Stimulated activated CD8-positive, alpha-beta memory T cell treated with anti-CD3 and anti-CD28 coated beads, Interleukin-7, amount 100 ng/mL, for 48 hours (primary cell): ENCODE data around the gene CHPF.

Experiments
- DNase-seq, 2 donors: peaks; one replicate each; pipeline ENCODE4 v3.0.0-alpha.2; 2020; ENCODE audit warnings: low read depth in 1 of 2; ENCODE audit errors: extremely low read depth in 1 of 2

The CHPF gene

GRCh38 chr2:219533930-219534661, 9.5 kb downstream of the CHPF start:
- DNase-seq = no peak

GRCh38 chr2:219532378-219532649, 11.3 kb downstream of the CHPF start:
- no peak for DNase-seq

GRCh38 chr2:219531639-219532377, 11.8 kb downstream of the CHPF start:
- no peak for DNase-seq

- peak; percentile 59 to 70 for DNase-seq
Measured at GRCh38 chr2:219530048-219530963, 13.3 kb downstream of the CHPF start.

GRCh38 chr2:219527472-219527871, 16.1 kb downstream of the CHPF start:
- no peak for DNase-seq

- DNase-seq = no peak
Measured at GRCh38 chr2:219527076-219527394, 16.6 kb downstream of the CHPF start.

GRCh38 chr2:219526320-219527075, 17.1 kb downstream of the CHPF start:
- DNase-seq = no peak

GRCh38 chr2:219525533-219526232, 17.9 kb downstream of the CHPF start:
- DNase-seq = no peak

GRCh38 chr2:219524817-219525216, 18.8 kb downstream of the CHPF start:
- no peak for DNase-seq

DNA sequence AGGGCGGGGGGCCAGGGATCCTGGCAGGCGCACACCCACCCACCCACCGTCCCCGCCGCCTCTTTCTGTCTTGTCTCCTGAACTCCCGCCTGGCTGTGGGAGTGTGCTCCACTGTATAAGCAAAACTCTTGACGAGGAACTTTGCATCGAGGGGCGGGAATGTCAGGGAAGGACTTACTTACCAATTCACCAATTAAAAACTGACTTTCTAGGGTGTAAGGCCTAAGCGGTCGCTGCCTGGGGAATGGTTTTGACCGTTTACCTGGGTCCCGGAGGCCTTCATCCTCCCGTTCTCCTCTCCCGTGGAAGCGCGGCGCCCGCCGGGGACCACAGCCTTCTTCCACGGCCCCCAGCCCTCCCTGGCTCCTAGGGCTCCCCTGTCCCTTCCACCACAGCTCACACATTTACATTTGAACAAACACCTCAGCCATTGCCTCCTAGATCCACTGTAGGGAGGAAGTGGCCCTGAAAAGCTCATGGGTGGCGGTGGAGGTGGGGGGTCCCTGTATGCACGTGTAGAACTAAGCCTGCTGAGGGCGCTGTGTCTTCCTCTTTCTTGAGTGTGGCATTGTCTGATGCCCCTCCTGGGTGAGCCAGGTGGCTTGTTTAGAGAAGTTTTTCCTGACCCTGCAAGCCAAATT, 20.5 kb downstream of the CHPF start:
- DNase-seq = no peak

DNA sequence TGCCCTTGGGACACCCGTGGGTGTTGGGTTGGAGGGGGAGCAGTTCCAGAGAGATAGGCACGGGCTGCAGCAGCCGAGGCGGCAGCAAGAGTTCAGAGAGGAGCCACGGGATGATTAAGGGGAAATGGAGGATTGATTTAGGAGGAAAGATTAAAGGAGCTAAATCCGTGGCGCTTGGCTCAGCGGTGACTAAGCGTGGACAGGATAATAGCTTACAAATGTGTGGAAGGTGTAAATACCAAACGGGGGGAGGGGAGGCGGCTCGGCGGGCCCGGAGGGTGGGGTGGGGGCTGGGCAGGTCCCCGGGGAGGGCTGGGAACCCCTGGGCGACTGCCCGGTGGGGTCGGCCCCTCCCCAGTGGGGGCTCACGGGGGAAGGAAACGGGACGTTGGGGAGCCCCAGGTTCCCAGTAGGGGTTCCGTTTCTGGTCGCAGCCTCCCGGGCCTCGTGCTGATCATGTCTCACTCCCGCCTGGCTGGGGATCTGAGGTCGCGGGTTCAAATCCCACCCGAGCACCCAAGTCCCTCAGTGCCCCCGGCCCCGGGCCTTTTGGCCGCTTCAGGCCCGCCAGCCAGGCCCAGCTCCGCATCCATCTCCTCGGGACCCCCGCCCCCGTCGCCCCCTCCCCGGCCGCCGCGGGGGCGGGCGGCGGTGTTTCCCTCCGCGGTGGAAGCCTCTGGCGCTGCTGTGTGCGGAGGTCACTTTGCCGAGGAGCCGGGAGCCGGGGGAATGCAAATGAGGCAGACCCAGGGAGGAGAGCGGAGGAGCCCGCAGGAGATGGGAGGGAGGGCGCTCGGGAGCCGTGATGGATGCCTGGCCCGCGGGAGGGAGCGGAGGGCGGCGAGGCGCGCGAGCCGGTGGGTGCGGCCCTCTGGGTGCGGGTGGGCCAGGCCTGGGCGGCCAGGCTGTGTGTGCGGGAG, 21.2 kb downstream of the CHPF start:
- DNase-seq = no peak

DNA sequence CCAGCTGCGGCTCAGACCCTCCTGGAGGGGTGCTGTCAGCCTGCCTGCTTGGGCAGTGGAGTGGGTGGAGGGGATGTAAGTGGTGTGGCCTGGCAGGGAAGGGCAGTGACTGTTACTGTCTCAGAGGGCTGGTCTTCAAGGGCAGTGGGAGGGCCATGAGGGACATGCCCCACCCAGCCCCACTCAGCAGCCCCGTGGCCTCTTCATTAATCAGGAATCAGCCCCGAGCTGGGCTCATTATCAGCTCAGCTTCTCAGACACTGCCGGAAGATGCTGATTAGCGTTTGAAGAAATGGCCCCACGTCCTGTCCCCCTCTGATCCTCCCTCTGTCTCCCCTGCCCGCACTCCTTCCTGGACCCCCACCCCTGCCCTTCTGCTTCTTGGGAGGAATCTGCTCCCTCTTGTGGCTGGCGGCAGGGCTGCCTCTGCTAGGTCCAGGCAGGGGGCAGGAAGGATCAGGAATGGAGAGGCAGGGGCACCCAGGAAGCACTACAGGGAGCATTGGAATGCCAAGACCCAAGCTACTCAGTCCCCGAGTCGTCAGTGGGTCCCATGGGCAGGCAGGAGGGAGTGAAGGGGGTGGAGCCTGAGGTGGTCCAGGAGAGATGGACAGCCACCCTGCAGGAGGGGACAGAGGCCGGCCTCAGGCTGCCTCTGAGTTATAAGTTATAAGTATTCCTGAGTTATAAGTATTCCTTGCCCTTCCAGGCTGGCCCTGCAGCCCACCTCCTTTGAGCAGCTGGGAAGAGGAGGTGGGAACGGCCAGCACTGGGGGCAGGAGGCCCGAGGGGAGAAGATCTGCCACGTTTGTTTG, 22.3 kb downstream of the CHPF start:
- no peak for DNase-seq

- DNase-seq = no peak
Measured at GRCh38 chr2:219520079-219520478, 23.5 kb downstream of the CHPF start.

GRCh38 chr2:219519526-219519916, 24.1 kb downstream of the CHPF start:
- no peak for DNase-seq

DNA sequence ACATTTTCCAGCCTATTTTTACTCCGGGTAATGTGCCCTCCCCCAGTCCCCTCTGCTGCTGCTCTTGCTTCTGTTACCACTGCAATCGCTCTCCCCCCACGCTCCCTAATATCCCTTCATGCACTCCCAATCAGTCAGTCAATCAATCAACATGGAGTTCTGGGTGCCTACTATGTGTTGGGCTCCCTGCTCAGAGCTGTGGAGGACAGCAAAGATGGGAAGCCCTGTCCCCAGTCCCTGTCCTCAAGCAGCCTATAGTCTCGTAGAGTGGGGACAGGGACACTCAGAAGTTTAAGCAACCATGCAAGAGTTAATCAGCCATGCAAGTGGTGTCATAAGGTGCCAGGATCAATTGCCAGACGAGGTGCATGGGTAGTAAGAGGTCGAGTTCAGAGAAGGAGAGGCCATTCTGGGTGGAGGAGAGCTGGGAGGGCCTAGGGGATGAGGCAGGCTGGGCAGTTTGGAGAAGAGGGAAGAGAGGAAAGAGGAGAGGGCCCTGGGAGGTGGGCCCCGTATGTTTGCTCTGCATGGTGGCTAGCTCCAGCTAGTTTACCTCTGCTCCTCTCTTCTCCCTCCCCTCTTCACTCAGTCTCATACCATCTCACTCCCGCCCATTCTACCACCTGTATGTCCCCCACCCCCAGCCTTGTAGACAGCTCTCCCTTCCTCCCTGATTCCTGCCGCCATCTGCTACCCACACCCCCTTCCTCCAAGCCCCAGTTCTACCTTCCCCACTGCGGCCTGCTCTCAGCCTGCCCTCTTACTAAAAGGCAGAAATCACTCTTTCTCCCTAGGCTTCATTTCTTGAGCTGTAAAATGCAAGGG, 25.4 kb downstream of the CHPF start:
- no peak for DNase-seq

DNA sequence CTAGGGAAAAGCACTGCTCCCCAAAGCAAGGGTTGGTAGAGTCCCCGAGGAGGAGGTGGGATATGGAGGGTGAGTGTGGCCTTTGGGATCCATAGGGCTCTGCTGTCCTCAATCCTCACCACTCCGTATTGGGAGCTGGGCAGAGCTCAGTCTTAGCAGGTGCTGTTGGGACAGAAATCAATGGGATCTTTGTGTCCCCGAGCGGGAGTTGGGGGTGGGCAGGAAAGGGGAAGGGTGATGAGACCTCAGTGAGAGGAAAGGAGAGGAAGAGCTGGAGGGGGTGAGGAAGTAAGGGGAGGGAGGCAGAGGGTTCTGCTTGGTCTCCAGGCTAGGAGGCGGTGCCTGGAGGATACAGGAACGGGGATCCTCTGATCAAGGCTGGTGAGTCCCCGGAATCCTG, 26.7 kb downstream of the CHPF start:
- DNase-seq = no peak

- no peak for DNase-seq
Measured at GRCh38 chr2:219515874-219516629, 27.6 kb downstream of the CHPF start.
